ENCODE results near the gene LRRC47.

The LRRC47 gene

GRCh38 chr1:3773572-3774275, 22.6 kb downstream of the LRRC47 start:
- H3K4me3 ChIP-seq (ENCODE audit: low read length) = no peak overlapping the region
- DNase-seq (ENCODE audit: low read depth) = no peak
- TF ChIP-seq CTCF (conservative IDR thresholded peaks at IDR 0.05; ENCODE audit: low read length) = no peak

GRCh38 chr1:3772715-3773571, 23.4 kb downstream of the LRRC47 start, which contains the start of gene SMIM1:
Gene SMIM1, plus strand, starts transcription at chr1:3772749. Its CDS starts 2,625 bp downstream, at chr1:3775374.
- peak within 1 kb of the TSS; percentile 41 for H3K4me3 ChIP-seq (ENCODE audit: low read length)
- no peak for DNase-seq (ENCODE audit: low read depth)

DNA sequence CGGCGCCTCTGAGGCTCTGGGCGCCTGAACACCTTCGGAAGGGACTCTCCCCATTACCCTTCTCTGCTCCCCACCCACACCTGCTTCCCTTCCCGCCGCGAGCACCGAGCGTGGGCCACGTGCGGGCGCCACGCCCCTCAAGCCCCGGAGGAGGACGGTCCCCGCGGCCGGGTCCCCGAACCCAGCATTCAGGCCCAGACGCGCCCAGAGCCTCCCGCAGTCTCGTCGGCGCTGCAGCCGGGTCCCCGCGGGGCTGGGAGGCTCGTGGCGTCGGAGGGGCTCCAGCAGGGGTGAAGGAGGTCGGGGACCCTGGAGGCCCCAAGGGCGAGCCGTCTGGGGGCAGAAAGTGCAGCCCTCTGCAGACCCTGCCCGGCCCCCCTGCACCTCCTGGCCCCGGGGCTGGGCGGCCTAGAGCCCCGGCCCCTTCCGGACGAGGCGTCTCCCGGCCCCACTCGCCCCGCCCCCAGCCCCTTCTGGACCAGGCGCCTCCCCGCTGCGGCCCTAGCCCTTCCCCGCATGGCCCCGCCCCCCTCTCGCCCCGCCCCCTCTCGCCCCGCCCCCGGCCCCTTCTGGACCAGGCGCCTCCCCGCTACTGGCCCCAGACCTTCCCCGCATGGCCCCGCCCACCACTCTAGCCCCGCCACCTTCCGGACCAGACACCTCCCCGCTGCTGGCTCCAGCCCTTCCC, 24.1 kb downstream of the LRRC47 start:
- peak overlapping the region; percentile 41 for H3K4me3 ChIP-seq (ENCODE audit: low read length)
- no peak for TF ChIP-seq CTCF (conservative IDR thresholded peaks at IDR 0.05; ENCODE audit: low read length)
- peak; percentile 54 for DNase-seq (ENCODE audit: low read depth)

More at GRCh38 chr1:3772715-3773571, 23.4 kb downstream of the LRRC47 start, which contains the start of gene SMIM1:
- TF ChIP-seq CTCF (conservative IDR thresholded peaks at IDR 0.05; ENCODE audit: low read length) = no peak

GRCh38 chr1:3771108-3772026, 24.9 kb downstream of the LRRC47 start:
- TF ChIP-seq CTCF (conservative IDR thresholded peaks at IDR 0.05; ENCODE audit: low read length) = no peak
- peak overlapping the region; percentile 41 for H3K4me3 ChIP-seq (ENCODE audit: low read length)
- DNase-seq (ENCODE audit: low read depth) = no peak

- TF ChIP-seq CTCF (conservative IDR thresholded peaks at IDR 0.05; ENCODE audit: low read length) = no peak
- no peak overlapping the region for H3K4me3 ChIP-seq (ENCODE audit: low read length)
- no peak for DNase-seq (ENCODE audit: low read depth)
Observed at GRCh38 chr1:3770047-3770765, 26.1 kb downstream of the LRRC47 start.

Measured in AG10803 (cell line).